DMS 273 (cell line): ENCODE measurements around the gene C1GALT1C1L.
"Not testable (repeated sequence)": the region's sequence is repeated elsewhere in the genome, so short reads cannot be mapped to it uniquely, and the experiment has no call there.

ENCODE experiments used
- DNase-seq: peaks from one replicate; lab custom pipeline; 2025; ENCODE audit not compliant: unreplicated experiment; lab: John Stamatoyannopoulos, UW

Gene C1GALT1C1L

GRCh38 chr2:43657241-43657640 lies 19.0 kb downstream of the C1GALT1C1L start:
- DNase-seq, result no peak

GRCh38 chr2:43653506-43653905 lies 22.7 kb downstream of the C1GALT1C1L start:
- DNase-seq, result no peak

- DNase-seq, result no peak
Measured at GRCh38 chr2:43648994-43649701, 27.1 kb downstream of the C1GALT1C1L start.

GRCh38 chr2:43643680-43644079 lies 32.5 kb downstream of the C1GALT1C1L start:
- no peak for DNase-seq

DNA sequence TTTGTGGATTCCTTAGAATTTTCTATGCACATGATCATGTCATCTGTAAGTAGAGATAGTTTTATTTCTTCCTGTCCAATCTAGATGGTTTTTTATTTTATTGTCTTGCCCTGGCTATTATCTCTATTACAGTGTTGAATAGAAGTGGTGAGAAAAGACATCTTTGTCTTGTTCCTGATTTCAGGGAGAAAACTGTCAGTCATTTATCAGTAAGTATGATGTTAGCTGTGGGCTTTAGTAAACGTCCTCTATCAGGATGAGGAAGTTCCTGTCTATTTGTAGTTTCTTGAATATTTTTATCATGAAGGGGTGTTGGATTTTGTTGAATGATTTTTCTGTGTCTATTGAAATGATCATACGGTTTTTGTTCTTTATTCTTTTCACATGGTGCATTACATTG lies 33.9 kb downstream of the C1GALT1C1L start:
- no peak for DNase-seq

GRCh38 chr2:43637030-43637803 lies 39.0 kb downstream of the C1GALT1C1L start, which contains the start of gene PLEKHH2:
Gene PLEKHH2 (plus strand): TSS chr2:43637260. CDS start chr2:43644674, 7,414 bp downstream.
- DNase-seq, result peak; percentile 95

- no peak for DNase-seq
Measured at GRCh38 chr2:43636621-43637020, 39.6 kb downstream of the C1GALT1C1L start.

DNA sequence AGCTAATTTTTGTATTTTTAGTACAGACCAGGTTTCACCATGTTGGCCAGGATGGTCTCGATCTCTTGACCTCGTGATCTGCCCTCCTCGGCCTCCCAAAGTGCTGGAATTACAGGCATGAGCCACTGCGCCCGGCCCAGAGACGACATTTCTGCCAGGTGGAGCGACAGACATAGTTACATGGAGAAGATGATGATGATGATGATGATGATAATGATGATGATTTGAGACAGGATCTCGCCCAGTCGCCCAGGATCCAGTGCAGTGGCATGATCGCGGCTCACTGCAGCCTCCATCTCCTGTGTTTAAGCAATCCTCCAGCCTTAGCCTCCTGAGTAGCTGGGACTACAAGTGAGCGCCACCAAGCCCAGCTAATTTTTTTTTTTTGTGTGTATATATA lies 40.1 kb downstream of the C1GALT1C1L start:
- DNase-seq, result not testable (repeated sequence)

DNA sequence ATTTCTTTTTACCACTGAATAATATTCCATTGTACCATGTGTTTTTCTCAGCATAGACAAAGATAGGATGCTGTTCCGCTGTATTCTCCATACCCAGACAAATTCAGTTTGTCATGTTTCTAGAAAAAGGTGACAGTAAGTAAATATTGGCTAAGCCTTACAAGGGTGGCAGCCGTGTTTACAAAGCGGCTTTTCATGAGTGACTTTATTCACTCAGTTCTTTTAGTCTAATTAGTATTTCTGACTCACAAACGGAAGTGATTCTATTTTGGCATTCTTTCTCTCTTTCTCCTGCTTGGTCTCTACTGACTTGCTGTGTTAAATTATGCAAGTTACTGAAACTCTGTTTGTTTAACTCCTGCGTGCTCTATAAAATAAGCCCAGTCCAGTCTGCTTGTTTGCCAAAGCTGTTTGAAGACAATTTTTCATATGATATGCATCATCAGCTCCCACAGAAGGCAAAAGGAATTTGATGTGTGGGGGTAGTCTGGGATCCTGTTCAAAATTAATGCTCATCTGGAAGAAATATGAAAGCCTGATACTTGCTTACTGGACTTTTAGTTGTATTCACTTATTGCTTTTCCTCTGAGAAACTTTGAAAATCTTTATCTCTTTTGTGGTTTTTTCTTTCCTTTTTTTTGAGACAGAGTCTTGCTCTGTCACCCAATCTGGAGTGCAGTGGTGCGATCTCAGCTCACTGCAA lies 41.5 kb downstream of the C1GALT1C1L start:
- peak; percentile 10 for DNase-seq

DNA sequence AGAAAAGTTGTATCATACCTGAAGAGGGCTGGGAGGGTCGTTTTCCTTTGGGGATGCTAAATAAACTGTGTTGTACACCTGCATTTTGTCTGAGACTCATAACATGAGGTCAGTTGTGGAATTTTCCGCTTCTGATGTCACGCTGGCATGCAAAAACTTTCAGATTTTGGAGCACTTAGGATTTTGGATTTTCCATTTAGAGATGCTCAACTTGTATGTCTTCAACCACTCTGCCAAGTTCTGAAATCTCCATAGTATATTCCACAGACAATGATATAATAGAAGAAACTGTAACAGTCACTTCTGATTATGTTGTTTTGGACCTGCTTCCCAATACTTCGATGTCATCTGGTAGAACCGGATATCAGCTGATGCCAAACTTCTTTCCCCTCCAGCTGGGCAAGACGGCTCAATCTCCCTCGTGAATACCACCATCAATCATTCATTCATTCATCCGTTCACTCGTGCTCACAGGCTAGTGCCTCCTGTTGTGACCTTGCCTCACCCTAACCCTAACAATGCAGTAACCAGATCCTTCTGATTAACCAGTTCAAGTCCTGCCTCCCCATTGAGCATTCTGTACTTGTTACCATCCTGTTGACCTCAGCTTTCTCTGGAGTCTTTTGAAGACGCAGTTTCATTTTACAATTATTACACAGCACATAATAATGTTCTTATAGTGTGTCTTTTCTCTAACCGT lies 44.5 kb downstream of the C1GALT1C1L start:
- DNase-seq, result no peak
